GM19238 (cell line): ENCODE data around the gene PNPLA7.
"Not testable (repeated sequence)": the region's sequence is repeated elsewhere in the genome, so short reads cannot be mapped to it uniquely, and the experiment has no call there.

Source experiments
- DNase-seq: peaks from one replicate; pipeline ENCODE4 v3.0.0; 2011; ENCODE audit warnings: low spot score; ENCODE audit not compliant: insufficient read length

The PNPLA7 gene

DNA sequence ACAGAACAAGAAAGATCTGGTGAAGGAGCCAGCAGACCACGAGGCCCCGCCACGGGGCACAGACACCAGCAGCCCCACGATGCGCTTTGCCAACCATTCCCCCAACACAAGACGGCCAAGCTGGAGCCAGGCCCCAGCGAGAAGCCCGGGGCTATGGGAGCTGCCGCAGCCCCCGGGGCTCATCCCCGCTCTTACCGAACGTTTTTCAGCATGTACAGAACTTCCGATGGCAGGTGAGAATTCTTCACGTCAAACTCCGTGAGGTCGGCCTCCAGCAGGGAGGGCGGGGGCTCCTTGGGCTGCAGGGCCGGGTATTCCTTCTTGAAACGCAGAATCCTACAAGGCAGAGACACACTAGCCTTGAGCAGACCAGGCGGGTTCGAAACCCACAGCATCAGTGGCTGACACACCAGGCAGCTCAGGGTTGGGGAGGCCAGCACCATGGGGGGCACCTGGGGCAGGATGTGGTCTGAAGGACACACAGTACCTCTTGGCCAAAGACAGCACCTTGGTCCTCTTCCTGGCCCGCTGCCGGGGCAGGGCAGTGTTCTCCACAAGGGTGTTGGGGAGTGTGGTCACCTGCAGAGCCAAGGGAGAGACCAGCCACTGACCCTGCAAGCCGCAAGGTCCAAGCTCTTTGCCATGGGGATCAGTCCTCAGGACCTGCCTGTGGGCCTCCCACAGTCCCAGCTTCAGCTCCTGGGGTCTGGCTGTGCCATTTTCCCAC, 6.8 kb downstream of the PNPLA7 start:
- DNase-seq = no peak

DNA sequence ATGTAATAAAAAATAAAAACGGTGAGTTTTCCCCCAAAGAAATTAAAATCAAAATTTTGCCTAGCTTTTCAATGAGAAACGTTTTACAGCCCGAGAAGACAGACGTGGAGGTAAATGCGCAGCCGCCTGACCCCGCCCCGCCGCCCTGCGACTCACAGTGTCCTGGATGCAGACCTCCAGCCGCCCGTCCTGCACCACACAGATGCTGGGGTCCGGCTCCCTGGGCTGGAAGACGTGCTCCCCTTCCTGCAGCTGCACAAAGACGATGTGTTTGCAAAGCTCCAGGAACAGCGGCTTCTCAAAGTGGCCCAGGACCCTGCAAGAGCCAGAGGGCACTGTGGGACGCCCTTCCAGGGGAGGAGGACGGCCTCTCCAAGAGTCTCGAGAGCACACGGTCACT, 7.7 kb downstream of the PNPLA7 start:
- DNase-seq = no peak

DNA sequence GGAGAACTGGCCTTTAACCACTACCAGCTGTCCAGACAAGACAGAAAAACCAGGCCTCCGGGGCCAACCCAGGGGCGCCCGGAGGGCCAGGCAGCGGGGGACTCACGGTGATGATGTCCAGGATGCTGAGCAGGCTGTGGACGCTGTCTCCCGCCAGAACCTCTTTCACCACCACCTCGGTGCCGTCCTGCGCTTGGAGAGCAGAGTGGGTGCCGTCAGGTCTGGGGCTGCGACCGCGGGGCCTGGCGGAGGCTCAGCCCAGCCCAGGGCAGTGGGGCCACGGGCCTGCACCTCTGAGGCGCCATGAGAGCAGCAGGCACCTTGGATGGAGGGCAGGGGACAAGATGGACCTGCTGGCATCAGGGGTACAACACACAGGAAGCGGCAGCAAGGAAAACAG, 9.7 kb downstream of the PNPLA7 start:
- DNase-seq = no peak

DNA sequence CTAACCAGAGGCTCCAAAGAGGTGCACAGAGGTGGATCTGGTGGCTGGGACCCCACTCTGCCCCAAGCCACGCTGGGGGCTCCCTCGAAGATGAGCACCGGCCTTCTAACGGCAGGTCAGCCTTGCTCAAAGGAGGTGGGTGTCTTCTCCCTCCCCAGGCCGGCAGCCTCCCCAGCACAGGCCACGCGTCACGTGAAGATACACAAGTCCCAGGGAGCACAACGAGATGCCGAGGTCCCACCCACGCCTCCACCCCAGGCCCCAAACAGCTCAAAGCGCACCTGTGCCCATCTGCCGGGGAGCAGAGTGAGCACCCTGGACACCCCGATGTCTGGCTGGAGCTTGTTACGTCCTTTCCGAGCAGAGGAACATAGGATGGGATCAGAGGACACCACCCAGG, 12.1 kb downstream of the PNPLA7 start:
- DNase-seq = no peak

DNA sequence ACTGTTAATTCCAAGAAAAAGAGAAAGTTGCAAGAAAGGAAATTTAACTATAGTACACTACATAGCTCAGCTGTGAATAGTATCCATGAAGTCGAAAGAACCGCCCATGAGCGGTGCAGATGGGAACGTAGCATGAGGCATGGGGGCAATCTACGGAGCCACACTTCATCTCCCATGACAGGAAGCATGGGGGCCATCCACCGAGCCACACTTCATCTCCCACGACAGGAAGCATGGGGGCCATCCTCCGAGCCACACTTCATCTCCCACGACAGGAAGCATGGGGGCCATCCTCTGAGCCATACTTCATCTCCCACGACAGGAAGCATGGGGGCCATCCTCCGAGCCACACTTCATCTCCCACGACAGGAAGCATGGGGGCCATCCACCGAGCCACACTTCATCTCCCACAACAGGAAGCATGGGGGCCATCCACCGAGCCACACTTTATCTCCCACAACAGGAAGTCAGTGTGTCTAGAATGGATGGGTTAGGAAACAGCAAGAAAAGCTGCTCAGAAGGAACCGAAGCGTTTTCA, 13.5 kb downstream of the PNPLA7 start:
- DNase-seq = not testable (repeated sequence)

DNA sequence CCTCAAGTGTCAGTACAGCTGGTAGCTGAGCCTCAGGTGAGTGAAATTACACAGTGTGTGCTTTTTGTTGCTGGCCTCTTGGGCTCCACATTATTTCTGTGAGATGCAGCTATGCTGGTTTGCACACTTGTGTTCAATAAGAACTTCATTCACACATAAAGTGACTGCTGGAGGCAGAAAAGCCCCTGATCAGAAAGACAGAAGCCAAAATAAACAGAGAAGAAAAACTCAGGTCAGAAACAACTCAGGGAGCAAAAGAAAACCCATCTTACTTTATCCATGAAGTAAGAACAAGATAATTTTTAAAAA, 15.1 kb downstream of the PNPLA7 start:
- DNase-seq = no peak

DNA sequence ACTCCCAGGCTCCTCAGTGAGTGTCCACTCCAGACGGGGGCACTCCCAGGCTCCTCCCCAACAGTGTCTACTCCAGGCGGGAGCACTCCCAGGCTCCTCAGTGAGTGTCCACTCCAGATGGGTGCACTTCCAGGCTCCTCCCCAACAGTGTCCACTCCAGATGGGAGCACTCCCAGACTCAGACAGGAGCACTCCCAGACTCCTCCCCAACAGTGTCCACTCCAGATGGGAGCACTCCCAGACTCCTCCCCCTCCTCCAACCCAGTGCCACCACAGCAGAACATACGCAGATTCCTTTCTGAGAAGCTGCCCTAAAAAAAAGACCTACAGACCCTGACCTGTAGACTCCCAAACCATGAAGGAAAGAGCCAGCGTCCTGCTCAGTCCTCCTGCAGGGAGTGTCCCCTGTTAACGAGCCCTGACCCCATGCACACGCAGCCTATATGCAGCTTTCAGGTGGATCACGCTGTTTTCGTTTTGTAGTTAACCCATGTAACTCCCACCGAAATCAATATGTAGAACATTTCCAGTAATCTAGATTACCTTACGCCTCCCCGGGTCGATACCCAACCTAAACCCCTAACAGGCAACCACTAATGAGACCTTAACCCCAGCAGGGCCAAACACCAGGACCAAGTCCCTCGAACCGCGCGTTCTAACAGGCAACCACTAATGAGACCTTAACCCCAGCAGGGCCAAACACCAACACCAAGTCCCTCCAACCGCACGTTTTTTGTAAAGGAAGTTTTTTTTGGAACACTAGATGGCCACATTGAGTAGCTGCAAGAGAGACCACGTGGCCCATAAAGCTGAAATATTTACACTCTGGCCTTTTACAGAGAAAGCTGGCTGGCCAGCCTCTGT, 15.7 kb downstream of the PNPLA7 start:
- DNase-seq = peak; percentile 49

DNA sequence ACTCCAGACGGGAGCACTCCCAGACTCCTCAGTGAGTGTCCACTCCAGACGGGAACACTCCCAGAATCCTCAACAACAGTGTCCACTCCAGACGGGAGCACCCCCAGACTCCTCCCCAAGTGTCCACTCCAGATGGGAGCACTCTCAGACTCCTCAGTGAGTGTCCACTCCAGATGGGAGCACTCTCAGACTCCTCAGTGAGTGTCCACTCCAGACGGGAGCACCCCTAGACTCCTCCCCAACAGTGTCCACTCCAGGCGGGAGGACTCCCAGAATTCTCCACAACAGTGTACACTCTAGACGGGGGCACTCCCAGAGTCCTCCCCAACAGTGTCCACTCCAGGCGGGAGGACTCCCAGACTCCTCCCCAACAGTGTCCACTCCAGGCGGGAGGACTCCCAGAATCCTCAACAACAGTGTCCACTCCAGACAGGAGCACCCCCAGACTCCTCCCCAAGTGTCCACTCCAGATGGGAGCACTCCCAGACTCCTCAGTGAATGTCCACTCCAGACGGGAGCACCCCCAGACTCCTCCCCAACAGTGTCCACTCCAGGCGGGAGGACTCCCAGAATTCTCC, 17.2 kb downstream of the PNPLA7 start:
- DNase-seq = not testable (repeated sequence)

DNA sequence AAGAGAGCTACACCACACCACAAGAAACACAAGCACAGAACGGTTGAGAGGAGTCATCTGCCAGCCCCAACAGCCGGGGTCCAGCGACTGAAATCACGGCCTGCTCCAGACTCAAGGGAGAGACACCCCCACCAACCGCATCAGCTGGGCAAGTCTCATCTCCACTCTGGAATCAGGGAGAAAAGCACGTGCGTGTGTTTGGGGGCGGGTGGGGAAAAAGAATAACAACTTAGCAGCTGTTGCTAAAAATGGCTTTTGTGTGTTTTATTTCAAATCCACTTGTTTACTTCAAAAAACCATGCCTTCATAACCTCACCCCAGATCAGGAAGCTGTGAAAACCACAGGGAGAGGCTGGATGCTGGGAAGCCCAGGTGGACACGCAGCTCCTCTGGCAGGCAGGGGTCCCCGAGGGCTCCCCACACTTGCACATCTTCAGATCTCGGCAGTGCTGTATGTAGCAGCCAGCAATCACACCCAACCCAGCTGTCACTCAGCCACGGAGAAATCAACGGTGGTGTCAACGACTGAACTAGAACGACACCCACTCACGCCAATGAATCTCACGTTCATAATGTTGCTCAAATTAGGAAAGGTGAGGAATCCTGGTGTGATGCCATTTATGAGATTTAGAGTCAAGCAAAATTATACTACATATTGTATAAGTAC, 19.0 kb downstream of the PNPLA7 start:
- no peak for DNase-seq

DNA sequence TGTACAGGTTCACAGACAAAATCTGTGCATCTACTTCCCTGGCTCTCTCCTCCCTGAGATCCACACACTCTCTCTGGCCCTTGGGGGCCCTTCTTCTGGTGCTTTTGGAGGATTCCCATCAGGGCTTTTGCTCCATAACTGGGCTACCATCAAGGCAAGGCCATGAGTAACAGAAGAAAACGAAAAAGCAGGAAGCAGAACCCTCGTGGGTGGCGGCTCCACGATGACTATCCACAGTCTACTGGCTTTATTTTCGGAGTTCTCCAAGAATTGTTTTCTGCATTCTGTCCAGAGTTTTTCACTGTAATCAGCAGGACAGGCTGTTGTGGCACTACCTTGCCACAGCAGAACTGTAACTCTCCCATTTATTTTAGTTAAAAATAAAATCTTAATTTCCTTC, 19.9 kb downstream of the PNPLA7 start:
- no peak for DNase-seq

DNA sequence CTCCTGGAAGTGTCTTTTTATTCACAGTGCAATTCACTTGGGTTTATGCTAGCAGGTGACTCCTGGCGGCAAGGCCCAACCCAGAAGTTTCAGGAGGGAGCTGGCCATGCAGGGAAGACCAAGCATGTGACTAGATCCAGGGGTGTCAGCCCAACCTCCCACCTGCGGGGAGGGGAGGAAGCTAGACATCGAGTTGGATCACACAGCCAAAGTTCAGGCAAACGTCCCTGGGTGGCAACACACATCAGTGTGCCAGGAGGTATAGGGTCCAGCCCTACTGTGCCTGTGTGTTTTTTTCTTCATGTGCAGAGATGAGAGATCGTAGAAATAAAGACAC, 25.3 kb downstream of the PNPLA7 start:
- no peak for DNase-seq

DNA sequence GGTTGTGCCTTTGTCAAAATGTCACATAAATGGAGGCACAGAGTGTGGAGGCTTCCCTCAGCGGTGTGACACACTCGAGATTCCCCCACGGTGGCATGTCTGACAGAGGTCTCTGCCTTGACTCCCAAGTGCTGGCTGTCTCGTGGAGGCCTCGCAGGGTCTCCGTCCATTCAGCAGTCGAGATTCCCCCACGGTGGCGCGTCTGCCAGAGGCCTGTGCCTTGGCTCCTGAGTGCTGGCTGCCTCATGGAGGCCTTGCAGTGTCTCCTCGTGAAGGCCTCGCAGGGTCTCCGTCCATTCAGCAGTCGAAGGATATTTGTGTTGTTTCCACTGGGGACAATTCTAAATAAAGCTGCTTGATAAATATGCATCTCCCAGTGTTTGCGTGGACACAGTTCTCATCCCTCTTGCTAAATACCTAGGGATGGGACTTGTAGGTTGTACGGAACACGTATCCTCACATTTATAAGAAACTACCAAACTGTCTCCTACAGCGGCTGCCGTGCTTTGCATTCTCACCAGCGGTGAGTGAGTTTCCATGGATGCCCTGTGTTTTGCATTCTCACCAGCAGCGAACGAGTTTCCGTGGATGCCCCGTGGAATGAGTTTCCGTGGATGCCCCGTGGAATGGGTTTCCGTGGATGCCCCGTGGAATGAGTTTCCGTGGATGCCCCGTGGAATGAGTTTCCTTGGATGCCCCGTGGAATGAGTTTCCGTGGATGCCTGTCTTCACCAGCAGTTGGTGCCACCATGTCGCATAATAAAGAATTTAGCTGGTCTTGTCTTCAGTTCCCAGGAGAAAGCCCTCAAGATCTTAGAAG, 25.8 kb downstream of the PNPLA7 start:
- DNase-seq = no peak

DNA sequence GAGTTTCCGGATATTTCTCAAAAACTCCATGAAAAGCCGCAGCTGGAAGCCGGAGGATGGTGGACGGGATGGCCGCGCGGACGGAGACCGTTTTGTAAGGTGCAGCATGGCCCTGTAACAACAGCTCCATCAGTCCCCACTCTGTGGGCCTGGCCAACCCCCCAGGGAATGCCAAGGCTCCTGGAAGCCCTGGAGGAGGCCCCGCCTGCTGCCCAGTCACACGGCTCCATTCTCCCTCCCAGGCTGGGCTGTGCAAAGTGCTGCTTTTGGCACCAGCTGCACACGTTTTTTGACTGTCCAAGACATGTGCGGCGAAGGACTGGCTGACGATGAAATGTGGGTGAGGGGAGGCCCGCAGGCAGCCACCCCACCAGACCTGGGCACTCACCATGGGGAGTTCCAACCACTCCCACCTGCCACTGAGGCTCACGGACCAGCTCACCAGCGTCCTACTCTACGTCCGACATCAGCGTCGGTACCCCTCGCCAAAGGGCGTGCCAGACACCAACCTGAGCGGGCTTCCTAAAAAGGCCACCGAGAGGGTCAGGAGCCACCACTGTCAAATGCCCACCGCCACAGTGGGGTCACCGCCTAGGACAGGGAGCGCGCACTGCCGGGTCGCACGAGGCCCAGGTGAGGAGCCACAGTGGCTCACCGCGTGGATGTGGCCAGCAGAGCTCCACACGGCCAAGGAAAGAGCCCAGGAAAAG, 27.3 kb downstream of the PNPLA7 start:
- DNase-seq = no peak

DNA sequence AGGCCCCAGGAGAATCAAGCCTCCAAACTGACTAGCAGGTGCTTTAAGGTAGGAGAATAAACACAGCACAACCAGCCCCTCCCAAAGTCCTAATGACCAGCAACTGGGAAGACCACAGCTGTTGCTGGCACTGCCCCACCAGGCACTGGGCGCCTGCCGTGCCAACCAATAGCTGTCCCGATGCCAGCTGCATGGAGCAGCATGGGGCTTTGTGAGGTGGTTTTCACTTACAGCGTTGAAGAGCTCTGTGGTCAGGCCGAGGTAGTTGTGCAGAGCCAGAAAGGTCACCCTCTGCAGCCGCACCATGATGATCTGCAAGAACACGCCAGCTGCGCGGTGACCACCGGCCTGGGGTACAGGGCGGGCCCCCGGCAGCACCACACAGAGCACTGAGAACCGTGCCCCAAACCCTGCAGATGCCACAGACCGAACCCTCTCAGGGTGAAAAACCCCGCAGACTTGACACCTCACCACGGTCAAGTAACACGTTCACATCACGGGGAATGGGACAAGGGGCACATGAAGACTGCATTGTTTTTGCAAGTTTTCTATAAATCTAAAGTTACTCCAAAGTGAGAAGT, 28.7 kb downstream of the PNPLA7 start:
- DNase-seq = no peak

DNA sequence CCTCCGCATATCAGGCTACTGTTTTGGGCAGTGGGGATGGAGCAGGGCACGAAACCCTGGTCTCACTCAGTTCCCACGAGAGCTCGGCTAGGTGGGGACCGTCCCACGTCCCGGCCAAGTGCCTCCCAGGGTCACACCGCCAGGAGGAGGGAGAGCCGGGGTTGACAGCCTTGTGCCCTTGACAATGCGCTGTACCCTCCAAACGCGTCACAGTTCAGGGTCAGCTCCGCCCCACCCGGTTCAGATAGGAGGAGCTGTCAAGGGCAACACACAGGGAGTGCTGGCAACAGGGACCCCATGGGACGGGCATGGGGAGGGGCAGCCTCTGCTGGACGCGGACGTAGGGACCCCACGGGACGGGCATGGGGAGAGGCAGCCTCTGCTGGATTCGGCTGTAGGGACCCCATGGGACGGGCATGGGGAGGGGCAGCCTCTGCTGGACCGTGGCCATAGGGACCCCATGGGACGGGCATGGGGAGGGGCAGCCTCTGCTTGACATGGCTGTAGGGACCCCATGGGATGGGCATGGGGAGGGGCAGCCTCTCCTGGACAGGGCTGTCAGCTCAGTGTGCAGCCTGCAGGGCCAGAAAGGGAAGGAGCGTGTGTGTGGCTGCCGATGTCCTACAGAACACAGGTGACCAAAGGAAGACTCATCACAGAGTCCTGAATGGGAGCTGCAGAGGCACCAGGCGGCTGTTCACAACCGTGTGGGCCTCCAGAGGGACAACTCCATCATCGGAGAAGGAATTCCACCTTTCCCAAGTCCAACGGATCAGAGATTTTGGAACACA, 29.4 kb downstream of the PNPLA7 start:
- DNase-seq = no peak

DNA sequence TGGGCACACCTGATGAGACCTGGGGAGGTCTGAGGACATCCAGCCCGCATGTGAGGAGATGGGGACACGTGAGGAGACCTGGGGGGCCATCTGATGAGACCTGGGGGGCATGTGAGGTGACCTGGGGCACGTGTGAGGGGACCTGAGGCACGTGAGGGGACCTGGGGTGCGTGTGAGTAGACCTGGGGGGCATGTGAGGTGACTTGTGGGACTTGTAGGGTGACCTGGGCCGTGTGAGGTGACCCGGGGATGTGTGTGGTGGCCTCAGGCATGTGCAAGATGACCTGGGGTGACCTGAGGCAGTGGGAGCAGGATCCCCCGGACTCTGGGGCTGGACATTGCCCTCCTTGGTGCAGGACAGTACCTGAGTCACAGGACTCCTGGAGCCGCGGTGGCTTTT, 30.6 kb downstream of the PNPLA7 start:
- no peak for DNase-seq

DNA sequence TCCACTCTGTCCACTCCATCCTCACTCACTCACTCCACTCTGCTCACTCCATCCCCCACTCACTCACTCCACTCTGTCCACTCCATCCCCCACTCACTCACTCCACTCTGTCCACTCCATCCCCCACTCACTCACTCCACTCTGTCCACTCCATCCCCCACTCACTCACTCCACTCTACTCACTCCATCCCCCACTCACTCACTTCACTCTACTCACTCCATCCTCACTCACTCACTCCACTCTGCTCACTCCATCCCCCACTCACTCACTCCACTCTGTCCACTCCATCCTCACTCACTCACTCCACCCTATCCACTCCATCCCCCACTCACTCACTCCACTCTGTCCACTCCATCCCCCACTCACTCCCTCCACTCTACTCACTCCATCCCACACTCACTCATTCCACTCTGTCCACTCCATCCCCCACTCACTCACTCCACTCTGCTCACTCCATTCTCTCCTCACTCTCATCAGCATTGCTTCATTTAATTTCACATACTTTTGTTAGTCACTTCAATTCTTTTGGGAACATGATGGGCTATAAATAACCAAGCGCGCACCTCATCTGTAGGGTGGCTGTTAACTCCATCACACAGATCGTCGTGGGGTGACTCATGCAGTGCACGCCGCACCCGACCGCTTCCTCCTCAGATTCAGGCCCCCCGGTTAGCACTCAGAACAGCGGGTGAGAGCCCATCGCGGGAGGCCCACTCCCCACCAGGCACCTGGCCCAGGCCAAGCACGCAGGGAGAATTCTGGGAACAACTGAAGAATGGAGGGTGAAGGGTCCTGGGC, 31.3 kb downstream of the PNPLA7 start:
- DNase-seq = not testable (repeated sequence)

DNA sequence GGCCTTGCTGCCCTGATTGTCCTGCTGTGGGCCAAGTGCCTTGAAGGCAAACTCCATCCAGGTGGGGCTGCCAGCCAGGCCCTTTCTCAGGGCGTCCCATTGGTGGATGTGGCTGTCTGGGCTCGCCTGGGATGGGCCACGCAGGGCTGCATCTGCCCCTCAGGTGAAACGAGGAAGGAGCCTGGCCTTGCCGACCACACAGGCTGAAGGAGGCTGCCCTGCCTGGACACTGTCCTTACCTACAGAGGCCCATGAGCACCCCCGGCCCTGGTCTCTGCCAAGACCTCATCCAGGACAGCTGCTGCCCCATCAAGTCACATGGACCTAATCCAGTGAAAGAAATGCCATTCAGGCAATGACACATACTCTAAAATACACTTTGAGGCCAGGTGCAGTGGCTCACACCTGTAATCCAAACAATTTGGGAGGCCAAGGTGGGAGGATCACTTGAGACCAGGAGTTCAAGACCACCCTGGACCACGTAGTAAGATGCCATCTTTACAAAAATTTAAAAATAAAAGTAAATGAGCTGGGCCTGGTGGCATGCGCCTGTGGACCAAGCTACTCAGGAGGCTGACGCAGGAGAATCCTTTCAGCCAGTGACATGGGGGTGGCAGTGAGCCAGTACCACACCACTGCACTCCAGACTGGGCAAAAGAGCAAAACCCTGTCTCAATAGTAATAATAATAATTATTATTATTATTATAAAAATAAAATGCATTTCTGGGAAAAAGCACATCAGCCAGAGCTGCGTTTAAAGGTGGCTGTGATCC, 33.9 kb downstream of the PNPLA7 start:
- no peak for DNase-seq
